MCF 10A (cell line): ENCODE data around the gene PICK1. TPM values are rescaled to one million over a fixed set of nuclear protein-coding genes. Genes with fewer than 3 reads are reported as not detected.

Source experiments
- BruUV-seq: library from RNA; stranded (reverse); fragments of 400-500 nt; replicated peaks from 2 replicates; lab custom pipeline; 2021; lab: Mats Ljungman, UMichigan
- CTCF ChIA-PET: fragments of 300-600 bp; sonication (Branson Sonifier 250); formaldehyde crosslinking; extraction: SDS; loops from one replicate; lab custom pipeline; 2021; ENCODE audit warnings: antibody characterized with exemption, inconsistent platforms; lab: Yijun Ruan, JAX
- POLR2A ChIA-PET: fragments of 300-600, 350-650 bp; sonication (Branson Sonifier 250); formaldehyde crosslinking; extraction: SDS; loops from one replicate; lab custom pipeline; 2020; ENCODE audit warnings: antibody characterized with exemption, inconsistent platforms; lab: Yijun Ruan, JAX
- DNase-seq: peaks from one replicate; pipeline ENCODE4 v3.0.0-alpha.2; 2018; ENCODE audit not compliant: unreplicated experiment
- H3K27ac Mint-ChIP-seq: one replicate; pipeline ENCODE4 v1.8.0; 2022; ENCODE audit warnings: mild to moderate bottlenecking, low read depth, mixed read lengths; ENCODE audit not compliant: unreplicated experiment
- H3K27me3 Mint-ChIP-seq: one replicate; pipeline ENCODE4 v1.8.0; 2022; ENCODE audit warnings: mixed read lengths; ENCODE audit not compliant: insufficient read depth, unreplicated experiment
- H3K36me3 Mint-ChIP-seq: one replicate; pipeline ENCODE4 v1.8.0; 2022; ENCODE audit warnings: mild to moderate bottlenecking, moderate library complexity, mixed read lengths; ENCODE audit not compliant: insufficient read depth, unreplicated experiment
- H3K4me1 Mint-ChIP-seq: one replicate; pipeline ENCODE4 v1.8.0; 2022; ENCODE audit warnings: mixed read lengths; ENCODE audit not compliant: insufficient read depth, unreplicated experiment
- H3K4me3 Mint-ChIP-seq: one replicate; pipeline ENCODE4 v1.8.0; 2022; ENCODE audit warnings: mild to moderate bottlenecking, moderate library complexity, mixed read lengths; ENCODE audit not compliant: unreplicated experiment
- H3K9me3 Mint-ChIP-seq: one replicate; pipeline ENCODE4 v1.8.0; 2022; ENCODE audit warnings: mixed read lengths; ENCODE audit not compliant: unreplicated experiment
- CTCF ChIP-seq: fragments of 200-600 bp; IDR thresholded peaks from one replicate; pipeline ENCODE4 v1.8.0; 2022; ENCODE audit warnings: antibody characterized with exemption, mild to moderate bottlenecking; ENCODE audit not compliant: unreplicated experiment
- intact Hi-C: fragments of 100-400 bp; cut with micrococcal nuclease; formaldehyde crosslinking; loops from 2 replicates; pipeline ENCODE4 v1.14.1; 2022
- total RNA-seq: library from RNA; stranded (reverse); gene quantifications from 2 replicates; pipeline ENCODE4 v1.2.3, GENCODE V29; 2022

Gene PICK1
- total RNA-seq, 1 experiment from 2014 or later = 40.6 TPM

GRCh38 chr22:38028344-38029130 lies 28.7 kb upstream of the PICK1 start:
- no TSS peak for BruUV-seq
- DNase-seq = no peak
- intact Hi-C loops = no loop called here
- ChIA-PET POLR2A (interaction anchor here (0.7 kb wide), 1 partner anchor 977 kb away, joined by 3 read pairs; no protein-coding TSS in a partner anchor), CTCF (interaction anchor here (0.7 kb wide), 2 partner anchors 15 to 86 kb away, joined by 3 read pairs; no protein-coding TSS in a partner anchor)
- Mint-ChIP-seq H3K36me3 (peaks cover 4% of the 10 kb centered on the region), H3K4me3 (no peak overlapping the region), H3K9me3 (no peaks in the 10 kb centered on the region), H3K4me1 (peaks cover 9% of the 10 kb centered on the region), H3K27me3 (peaks cover 8% of the 10 kb centered on the region), H3K27ac (no peak overlapping the region)
- TF ChIP-seq CTCF = no peak

- no peak for DNase-seq
- Mint-ChIP-seq H3K4me3 (no peak overlapping the region), H3K36me3 (peaks cover 4% of the 10 kb centered on the region), H3K4me1 (peaks cover 16% of the 10 kb centered on the region), H3K27ac (no peak overlapping the region), H3K27me3 (peaks cover 8% of the 10 kb centered on the region), H3K9me3 (no peaks in the 10 kb centered on the region)
- no TSS peak for BruUV-seq
- intact Hi-C loops = no loop called here
- TF ChIP-seq CTCF = no peak
- ChIA-PET POLR2A (no interaction called here), CTCF (interaction anchor here (0.6 to 0.7 kb wide), 2 partner anchors 16 to 22 kb away, joined by 3 to 4 read pairs; no protein-coding TSS in a partner anchor)
Measured at GRCh38 chr22:38029370-38029769, 27.8 kb upstream of the PICK1 start.

GRCh38 chr22:38029901-38030300 lies 27.3 kb upstream of the PICK1 start:
- H3K27me3 Mint-ChIP-seq = peaks cover 8% of the 10 kb centered on the region
- BruUV-seq = no TSS peak
- peaks cover 20% of the 10 kb centered on the region for H3K4me1 Mint-ChIP-seq
- ChIA-PET CTCF (no interaction called here), POLR2A (interaction anchor here (0.6 kb wide), 1 partner anchor 68 kb away, joined by 3 read pairs; no protein-coding TSS in a partner anchor)
- intact Hi-C loops = no loop called here
- TF ChIP-seq CTCF = no peak
- H3K4me3 Mint-ChIP-seq = no peak overlapping the region
- no peaks in the 10 kb centered on the region for H3K9me3 Mint-ChIP-seq
- no peak for DNase-seq
- H3K27ac Mint-ChIP-seq = no peak overlapping the region
- H3K36me3 Mint-ChIP-seq = peaks cover 4% of the 10 kb centered on the region

- ChIA-PET CTCF (no interaction called here), POLR2A (interaction anchor here (0.6 to 1.0 kb wide), 2 partner anchors 68 to 147 kb away, joined by 3 read pairs; no protein-coding TSS in a partner anchor)
- Mint-ChIP-seq H3K27me3 (peaks cover 7% of the 10 kb centered on the region), H3K4me1 (peaks cover 24% of the 10 kb centered on the region), H3K36me3 (peaks cover 4% of the 10 kb centered on the region), H3K9me3 (no peaks in the 10 kb centered on the region), H3K4me3 (no peak overlapping the region), H3K27ac (no peak overlapping the region)
- intact Hi-C loops = no loop called here
- no peak for TF ChIP-seq CTCF
- DNase-seq = no peak
- BruUV-seq = no TSS peak
Measured at GRCh38 chr22:38030311-38031133, 26.7 kb upstream of the PICK1 start.
